ENCODE results near the gene CPPED1. TPM values are rescaled to one million over a fixed set of nuclear protein-coding genes. Genes with fewer than 3 reads are reported as not detected.

The CPPED1 gene
- total RNA-seq, 1 donor from 2014 or later: 41.3 TPM

DNA sequence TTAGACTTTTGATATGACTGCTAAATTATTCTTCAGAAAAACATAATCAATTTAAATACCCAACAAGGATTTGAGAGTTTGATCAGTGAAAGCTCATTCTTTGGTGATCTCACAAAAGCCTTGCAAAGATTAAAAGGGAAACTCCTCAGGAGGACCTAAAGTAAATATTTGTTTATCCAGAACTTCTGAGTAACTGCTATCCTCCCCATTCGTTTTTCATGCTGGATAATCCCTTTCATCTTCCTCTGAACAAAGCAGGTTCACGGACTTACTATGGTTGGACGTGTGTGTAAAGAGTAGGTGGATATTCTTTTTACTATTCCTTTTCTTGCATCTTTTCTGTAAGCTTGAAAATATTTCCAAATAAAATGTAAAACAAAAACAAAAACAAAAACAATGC lies 124.7 kb downstream of the CPPED1 start:
- no peak for DNase-seq
- Mint-ChIP-seq H3K9me3 (ENCODE audit: unreplicated experiment) (peaks cover 7% of the 10 kb centered on the region), H3K4me1 (ENCODE audit: low read depth, unreplicated experiment) (peaks cover 60% of the 10 kb centered on the region), H3K36me3 (ENCODE audit: unreplicated experiment) (peaks cover 7% of the 10 kb centered on the region), H3K4me3 (ENCODE audit: unreplicated experiment) (no peak overlapping the region), H3K27ac (ENCODE audit: unreplicated experiment) (no peak overlapping the region), H3K27me3 (ENCODE audit: unreplicated experiment) (peaks cover 6% of the 10 kb centered on the region)
- TF ChIP-seq CTCF (IDR thresholded peaks at IDR 0.05; ENCODE audit: partially characterized antibody, unreplicated experiment): no peak

DNA sequence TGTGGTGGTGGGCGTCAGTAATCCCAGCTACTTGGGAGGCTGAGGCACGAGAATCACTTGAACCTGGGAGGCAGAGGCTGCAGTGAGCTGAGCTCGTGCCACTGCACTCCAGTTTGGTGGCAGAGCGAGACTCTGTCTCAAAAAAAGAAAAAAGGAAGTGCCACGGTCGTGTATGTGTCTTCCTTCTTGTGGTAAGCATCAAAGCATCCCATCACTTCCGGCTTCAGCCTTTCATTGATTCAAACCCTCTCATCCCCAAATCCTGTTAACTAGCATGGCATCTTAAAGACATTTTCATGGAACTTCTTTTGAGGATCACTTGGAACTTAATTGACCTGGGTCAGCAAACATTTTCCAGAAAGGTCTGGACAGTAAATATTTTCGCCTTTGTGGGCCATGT lies 126.2 kb downstream of the CPPED1 start:
- no peak for TF ChIP-seq CTCF (IDR thresholded peaks at IDR 0.05; ENCODE audit: partially characterized antibody, unreplicated experiment)
- H3K27ac Mint-ChIP-seq (ENCODE audit: unreplicated experiment): peak overlapping the region; percentile 52
- DNase-seq: no peak
- H3K4me1 Mint-ChIP-seq (ENCODE audit: low read depth, unreplicated experiment): peaks cover 58% of the 10 kb centered on the region
- peaks cover 19% of the 10 kb centered on the region for H3K27me3 Mint-ChIP-seq (ENCODE audit: unreplicated experiment)
- H3K4me3 Mint-ChIP-seq (ENCODE audit: unreplicated experiment): no peak overlapping the region
- H3K9me3 Mint-ChIP-seq (ENCODE audit: unreplicated experiment): peaks cover 16% of the 10 kb centered on the region
- peaks cover 7% of the 10 kb centered on the region for H3K36me3 Mint-ChIP-seq (ENCODE audit: unreplicated experiment)

GRCh38 chr16:12675852-12676251 lies 127.8 kb downstream of the CPPED1 start:
- H3K27me3 Mint-ChIP-seq (ENCODE audit: unreplicated experiment): peaks cover 20% of the 10 kb centered on the region
- peak overlapping the region; percentile 94 for H3K27ac Mint-ChIP-seq (ENCODE audit: unreplicated experiment)
- no peak for TF ChIP-seq CTCF (IDR thresholded peaks at IDR 0.05; ENCODE audit: partially characterized antibody, unreplicated experiment)
- DNase-seq: no peak
- peaks cover 7% of the 10 kb centered on the region for H3K36me3 Mint-ChIP-seq (ENCODE audit: unreplicated experiment)
- peaks cover 56% of the 10 kb centered on the region for H3K4me1 Mint-ChIP-seq (ENCODE audit: low read depth, unreplicated experiment)
- H3K4me3 Mint-ChIP-seq (ENCODE audit: unreplicated experiment): peak overlapping the region; percentile 35
- peaks cover 19% of the 10 kb centered on the region for H3K9me3 Mint-ChIP-seq (ENCODE audit: unreplicated experiment)

DNA sequence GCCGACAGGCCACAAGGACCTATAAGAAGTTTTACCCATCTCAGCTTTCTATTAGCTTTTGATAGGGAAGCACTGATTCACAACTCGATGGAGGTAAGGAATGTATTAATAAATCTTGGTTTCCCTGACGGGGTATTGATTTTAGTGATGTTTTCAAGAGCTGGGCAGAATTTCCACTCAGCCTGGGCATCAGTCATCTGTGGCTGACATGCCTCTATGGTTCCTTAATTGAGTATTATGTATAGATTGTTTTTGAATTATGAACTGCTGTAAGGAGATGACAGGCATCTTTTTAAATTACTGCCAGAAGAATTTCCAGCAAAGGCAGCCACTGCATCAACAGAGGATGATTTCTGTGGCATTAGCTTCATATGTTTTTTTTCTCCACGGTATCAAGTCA lies 128.6 kb downstream of the CPPED1 start:
- peaks cover 20% of the 10 kb centered on the region for H3K27me3 Mint-ChIP-seq (ENCODE audit: unreplicated experiment)
- DNase-seq: no peak
- no peak for TF ChIP-seq CTCF (IDR thresholded peaks at IDR 0.05; ENCODE audit: partially characterized antibody, unreplicated experiment)
- peaks cover 19% of the 10 kb centered on the region for H3K9me3 Mint-ChIP-seq (ENCODE audit: unreplicated experiment)
- peak overlapping the region; percentile 94 for H3K27ac Mint-ChIP-seq (ENCODE audit: unreplicated experiment)
- H3K36me3 Mint-ChIP-seq (ENCODE audit: unreplicated experiment): peaks cover 7% of the 10 kb centered on the region
- H3K4me1 Mint-ChIP-seq (ENCODE audit: low read depth, unreplicated experiment): peaks cover 52% of the 10 kb centered on the region
- H3K4me3 Mint-ChIP-seq (ENCODE audit: unreplicated experiment): no peak overlapping the region

- H3K27me3 Mint-ChIP-seq (ENCODE audit: unreplicated experiment): peaks cover 20% of the 10 kb centered on the region
- H3K9me3 Mint-ChIP-seq (ENCODE audit: unreplicated experiment): peaks cover 19% of the 10 kb centered on the region
- no peak overlapping the region for H3K4me3 Mint-ChIP-seq (ENCODE audit: unreplicated experiment)
- H3K36me3 Mint-ChIP-seq (ENCODE audit: unreplicated experiment): peaks cover 7% of the 10 kb centered on the region
- no peak for TF ChIP-seq CTCF (IDR thresholded peaks at IDR 0.05; ENCODE audit: partially characterized antibody, unreplicated experiment)
- no peak for DNase-seq
- H3K27ac Mint-ChIP-seq (ENCODE audit: unreplicated experiment): peak overlapping the region; percentile 94
- H3K4me1 Mint-ChIP-seq (ENCODE audit: low read depth, unreplicated experiment): peaks cover 51% of the 10 kb centered on the region
These were observed 129.2 kb downstream of the CPPED1 start for GRCh38 chr16:12674524-12674923.

Measured in glutamatergic neuron (in vitro differentiated cells).